ENCODE data around the gene SYTL2.

SYTL2 gene

DNA sequence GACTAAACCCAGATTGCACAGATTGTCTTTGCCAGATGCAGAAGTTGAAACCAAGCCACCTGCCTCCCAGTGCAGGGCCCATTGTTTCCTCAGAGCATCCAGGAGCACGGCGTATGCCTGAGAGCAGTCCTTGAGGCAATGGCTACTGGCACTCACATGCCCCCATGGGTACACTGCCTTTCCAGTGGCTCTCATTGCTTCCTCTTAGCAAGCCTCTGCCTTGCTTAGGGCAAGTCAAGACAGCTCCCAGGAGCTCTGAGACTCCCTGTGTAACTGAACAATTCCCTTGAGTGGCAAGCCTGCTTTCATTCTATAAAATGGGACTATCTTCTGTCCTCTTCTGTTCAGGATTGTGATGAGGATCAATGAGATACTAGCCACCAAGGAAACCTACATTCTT lies 4.1 kb downstream of the SYTL2 start:
- TF ChIP-seq, protein P1, sequence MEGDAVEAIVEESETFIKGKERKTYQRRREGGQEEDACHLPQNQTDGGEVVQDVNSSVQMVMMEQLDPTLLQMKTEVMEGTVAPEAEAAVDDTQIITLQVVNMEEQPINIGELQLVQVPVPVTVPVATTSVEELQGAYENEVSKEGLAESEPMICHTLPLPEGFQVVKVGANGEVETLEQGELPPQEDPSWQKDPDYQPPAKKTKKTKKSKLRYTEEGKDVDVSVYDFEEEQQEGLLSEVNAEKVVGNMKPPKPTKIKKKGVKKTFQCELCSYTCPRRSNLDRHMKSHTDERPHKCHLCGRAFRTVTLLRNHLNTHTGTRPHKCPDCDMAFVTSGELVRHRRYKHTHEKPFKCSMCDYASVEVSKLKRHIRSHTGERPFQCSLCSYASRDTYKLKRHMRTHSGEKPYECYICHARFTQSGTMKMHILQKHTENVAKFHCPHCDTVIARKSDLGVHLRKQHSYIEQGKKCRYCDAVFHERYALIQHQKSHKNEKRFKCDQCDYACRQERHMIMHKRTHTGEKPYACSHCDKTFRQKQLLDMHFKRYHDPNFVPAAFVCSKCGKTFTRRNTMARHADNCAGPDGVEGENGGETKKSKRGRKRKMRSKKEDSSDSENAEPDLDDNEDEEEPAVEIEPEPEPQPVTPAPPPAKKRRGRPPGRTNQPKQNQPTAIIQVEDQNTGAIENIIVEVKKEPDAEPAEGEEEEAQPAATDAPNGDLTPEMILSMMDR (conservative IDR thresholded peaks at IDR 0.05; ENCODE audit: control insufficient read depth, insufficient read depth, low read depth, low read length): no peak
- no peak overlapping the region for H3K4me3 ChIP-seq (ENCODE audit: control insufficient read depth, low read depth, low read length)
- no peak for DNase-seq (ENCODE audit: low read depth)

DNA sequence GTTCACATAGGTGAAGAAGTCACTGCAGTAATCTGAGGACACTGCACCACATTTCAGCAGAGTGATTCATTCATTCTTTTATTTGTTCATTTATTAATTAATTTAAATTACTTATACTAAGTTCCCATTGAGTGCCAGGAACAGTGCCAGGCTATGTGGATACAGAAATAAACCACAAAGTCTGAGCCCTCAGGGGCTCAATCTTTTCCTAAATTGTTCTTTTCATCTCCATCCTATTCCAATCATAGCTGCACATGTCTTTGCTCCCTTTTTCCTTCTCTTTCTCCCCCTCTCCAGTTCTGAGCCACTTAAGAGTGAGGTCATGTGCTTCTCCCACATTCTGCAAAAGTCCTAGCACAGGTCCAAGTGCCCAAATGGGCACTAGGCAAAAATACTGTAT lies 4.9 kb downstream of the SYTL2 start:
- TF ChIP-seq, protein P1 (conservative IDR thresholded peaks at IDR 0.05; ENCODE audit: control insufficient read depth, insufficient read depth, low read depth, low read length): no peak
- no peak for DNase-seq (ENCODE audit: low read depth)

DNA sequence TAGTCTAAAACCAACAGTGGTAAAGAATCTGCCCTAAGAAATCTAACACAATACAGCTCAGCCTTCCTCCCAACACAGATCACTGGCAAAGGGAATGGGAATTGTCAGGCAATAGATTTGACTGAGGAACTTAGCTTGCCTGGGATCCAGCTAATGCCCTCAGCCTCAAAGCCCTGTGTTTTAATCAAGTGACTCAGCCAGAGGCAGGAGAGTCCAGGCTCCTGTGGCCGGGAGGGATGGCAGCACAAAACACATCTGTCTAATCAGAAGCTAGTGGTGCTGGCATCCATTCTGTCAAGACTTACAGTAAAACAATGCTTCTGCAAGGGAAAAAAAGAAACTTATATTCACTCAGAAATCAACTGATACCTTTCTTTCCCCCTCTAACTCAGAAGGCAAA lies 5.6 kb downstream of the SYTL2 start:
- H3K4me3 ChIP-seq (ENCODE audit: control insufficient read depth, low read depth, low read length): no peak overlapping the region
- DNase-seq (ENCODE audit: low read depth): no peak
- TF ChIP-seq, protein P1 (conservative IDR thresholded peaks at IDR 0.05; ENCODE audit: control insufficient read depth, insufficient read depth, low read depth, low read length): no peak

More for the DNA sequence above, 4.9 kb downstream of the SYTL2 start:
- H3K4me3 ChIP-seq (ENCODE audit: control insufficient read depth, low read depth, low read length): no peak overlapping the region

DNA sequence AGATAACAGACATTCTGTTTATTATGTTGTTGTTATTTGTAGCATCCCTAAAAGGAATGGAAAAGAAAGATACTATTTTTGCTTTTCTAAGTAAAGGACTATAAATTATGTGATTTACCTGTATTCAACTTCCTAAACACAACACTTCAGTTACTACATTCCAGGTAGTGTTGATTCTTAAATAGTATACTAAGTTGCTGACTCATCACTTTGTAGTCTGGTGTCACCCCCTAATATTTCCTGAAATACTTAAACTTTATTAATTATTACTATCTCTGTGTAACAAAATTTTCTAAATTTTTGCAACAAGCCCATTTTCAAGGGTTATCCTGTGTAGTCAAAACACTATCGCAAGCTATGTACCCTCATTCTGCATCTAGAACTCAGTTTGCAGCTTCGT lies 7.0 kb downstream of the SYTL2 start:
- TF ChIP-seq, protein P1 (conservative IDR thresholded peaks at IDR 0.05; ENCODE audit: control insufficient read depth, insufficient read depth, low read depth, low read length): no peak
- DNase-seq (ENCODE audit: low read depth): no peak
- H3K4me3 ChIP-seq (ENCODE audit: control insufficient read depth, low read depth, low read length): no peak overlapping the region

DNA sequence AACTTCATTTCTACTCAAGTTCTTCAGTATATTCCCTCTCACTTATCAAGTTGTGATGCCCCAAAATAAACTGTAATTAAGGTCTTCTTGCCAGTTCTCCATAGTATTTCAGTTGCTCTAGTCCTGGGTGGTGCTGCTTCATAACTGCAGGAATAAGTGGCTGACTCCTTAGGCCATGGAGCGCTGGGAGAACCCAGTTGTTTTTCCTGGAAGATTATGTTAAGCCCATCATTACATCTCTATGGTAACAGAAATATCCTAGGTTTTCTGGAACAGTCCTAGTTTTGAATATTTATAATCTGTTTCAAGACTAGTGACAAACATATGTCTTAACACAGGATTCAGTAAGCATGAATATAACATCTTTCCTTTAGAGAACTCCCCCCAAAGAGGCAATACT lies 7.6 kb downstream of the SYTL2 start:
- TF ChIP-seq, protein P1 (conservative IDR thresholded peaks at IDR 0.05; ENCODE audit: control insufficient read depth, insufficient read depth, low read depth, low read length): no peak
- no peak overlapping the region for H3K4me3 ChIP-seq (ENCODE audit: control insufficient read depth, low read depth, low read length)
- DNase-seq (ENCODE audit: low read depth): no peak

DNA sequence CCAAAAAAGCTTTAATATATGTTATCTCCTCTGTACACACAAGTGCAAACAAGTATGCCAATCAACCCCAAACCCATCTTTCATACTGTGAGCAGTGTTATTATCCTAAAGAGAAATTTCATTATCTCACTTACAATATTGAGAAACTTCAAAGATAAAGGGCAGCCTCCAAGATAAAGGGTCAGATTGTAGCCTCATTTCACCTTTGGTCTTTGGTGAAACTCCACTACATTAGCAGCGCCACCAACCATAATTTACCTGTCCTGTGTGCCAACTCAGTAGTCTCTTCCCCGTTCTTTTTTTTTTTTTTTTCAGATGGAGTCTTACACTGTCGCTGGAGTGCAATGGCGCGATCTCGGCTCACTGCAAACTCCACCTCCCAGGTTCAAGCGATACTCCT lies 9.4 kb downstream of the SYTL2 start:
- TF ChIP-seq, protein P1 (conservative IDR thresholded peaks at IDR 0.05; ENCODE audit: control insufficient read depth, insufficient read depth, low read depth, low read length): no peak
- H3K4me3 ChIP-seq (ENCODE audit: control insufficient read depth, low read depth, low read length): no peak overlapping the region
- no peak for DNase-seq (ENCODE audit: low read depth)
